GM11168 (cell line): ENCODE measurements around the gene PTN.
"Not testable (repeated sequence)": the region's sequence is repeated elsewhere in the genome, so short reads cannot be mapped to it uniquely, and the experiment has no call there.

Experiments used
- in situ Hi-C: fragments of 300-500 bp; cut with MboI; formaldehyde crosslinking; loops from one replicate; pipeline ENCODE4 v1.12.0; 2022; ENCODE audit warnings: low sequenced_read_pairs; ENCODE audit not compliant: unreplicated experiment

The PTN gene

DNA sequence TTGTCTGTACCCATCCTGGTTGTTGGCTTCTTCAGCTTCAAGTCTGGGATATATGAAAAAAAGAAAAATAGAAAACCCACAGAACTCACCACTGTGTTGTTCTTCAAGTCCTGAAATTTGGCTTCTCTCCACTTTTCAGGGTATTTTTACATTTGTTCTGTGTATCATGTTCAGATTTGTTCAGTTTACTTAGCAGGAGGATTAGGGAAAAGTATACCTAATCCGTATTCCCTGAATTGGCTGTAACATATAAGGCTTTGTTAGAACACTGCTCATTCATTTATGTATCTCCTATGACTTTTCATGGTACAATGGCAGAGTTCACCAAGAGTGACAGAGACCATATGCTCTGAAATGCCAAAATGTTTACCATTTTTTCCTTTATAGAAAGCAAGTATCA, 146.9 kb downstream of the PTN start:
- in situ Hi-C loops: no loop called here

- in situ Hi-C loops: no loop called here
Measured at GRCh38 chr7:137195996-137196395, 147.5 kb downstream of the PTN start.

DNA sequence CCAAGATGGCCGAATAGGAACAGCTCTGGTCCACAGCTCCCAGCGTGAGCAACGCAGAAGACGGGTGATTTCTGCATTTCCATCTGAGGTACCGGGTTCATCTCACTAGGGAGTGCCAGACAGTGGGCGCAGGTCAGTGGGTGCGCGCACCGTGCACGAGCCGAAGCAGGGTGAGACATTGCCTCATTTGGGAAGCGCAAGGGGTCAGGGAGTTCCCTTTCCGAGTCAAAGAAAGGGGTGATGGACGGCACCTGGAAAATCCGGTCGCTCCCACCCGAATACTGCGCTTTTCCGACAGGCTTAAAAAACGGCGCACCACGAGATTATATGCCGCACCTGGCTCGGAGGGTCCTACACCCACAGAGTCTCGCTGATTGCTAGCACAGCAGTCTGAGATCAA, 161.9 kb downstream of the PTN start:
- in situ Hi-C loops: not testable (repeated sequence)
